ENCODE results near the gene LCE1D.

Gene LCE1D

DNA sequence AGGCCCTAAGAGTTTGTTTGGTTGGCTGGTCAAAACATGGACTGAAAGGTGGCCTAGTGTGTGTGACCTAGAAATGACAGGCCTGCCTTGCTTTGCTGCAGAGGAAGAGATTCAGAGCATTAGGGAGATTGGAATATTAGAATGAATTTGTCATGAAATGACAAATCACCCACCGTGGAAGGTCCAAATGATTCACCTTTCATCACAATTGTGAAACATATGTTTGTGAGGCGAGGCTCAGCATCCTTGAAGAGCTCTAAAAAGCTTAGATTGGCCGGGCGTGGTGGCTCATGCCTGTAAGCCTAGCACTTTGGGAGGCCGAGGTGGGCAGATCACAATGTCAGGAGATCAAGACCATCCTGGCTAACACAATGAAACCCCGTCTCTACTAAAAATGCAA, 20.8 kb downstream of the LCE1D start:
- no peak for DNase-seq

DNA sequence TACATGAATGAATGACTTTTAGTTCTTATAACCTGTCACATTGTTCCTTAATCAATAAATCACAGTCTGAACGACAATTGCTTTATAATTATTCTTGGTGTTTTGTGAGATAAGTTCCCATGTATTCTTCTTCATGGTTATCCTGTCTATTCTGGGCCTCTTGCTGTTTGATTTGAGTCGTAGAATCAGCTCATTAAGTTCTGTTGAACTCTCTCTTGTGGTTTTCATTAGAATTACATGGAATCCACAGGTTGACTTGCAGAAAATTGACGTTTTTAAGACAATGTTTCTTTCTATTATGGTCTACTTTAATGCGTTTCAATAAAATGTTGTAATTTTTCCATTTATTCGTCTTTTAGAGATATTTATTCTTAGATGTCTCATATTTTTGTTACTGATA, 26.8 kb downstream of the LCE1D start:
- DNase-seq, result no peak

DNA sequence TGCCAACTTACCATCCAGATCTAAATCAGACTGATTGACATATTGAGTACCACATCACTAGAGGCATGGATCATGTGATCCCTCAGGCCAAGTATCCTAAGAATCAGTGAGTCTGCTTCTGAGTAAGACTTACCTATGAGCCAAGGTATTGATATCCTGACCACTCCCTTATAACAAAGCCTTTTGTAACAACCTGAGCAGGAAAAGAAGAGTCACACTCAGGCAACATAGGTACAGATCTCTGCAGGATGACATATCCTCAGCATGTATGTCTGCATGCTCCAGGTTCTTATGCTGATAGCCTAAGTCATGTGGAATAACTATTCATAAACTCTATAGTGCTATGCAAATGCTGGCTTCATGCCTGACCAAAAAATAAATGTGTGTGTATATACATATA, 28.4 kb downstream of the LCE1D start:
- no peak for DNase-seq

DNA sequence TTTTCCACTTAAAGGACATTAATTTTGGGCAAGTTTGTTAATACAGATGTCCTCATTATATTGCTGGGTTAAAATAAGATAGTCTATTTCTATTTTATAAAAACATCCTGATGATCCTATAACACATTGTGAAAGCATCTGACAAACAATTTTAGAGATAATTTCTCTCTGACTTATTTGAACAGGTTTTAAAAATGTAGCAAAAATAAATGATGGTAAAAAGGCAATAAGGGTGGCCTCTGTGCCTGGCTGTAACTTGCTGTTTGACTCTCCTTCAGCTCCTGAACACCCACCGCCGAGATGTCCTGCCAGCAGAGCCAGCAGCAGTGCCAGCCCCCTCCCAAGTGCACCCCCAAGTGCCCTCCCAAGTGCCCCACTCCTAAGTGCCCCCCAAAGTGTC, 30.7 kb downstream of the LCE1D start, which contains the start of gene LCE1A:
TSS of gene LCE1A (plus strand) at position 301 of the 400 bp plus-strand sequence. CDS start at position 301, 0 bp downstream.
- no peak for DNase-seq

DNA sequence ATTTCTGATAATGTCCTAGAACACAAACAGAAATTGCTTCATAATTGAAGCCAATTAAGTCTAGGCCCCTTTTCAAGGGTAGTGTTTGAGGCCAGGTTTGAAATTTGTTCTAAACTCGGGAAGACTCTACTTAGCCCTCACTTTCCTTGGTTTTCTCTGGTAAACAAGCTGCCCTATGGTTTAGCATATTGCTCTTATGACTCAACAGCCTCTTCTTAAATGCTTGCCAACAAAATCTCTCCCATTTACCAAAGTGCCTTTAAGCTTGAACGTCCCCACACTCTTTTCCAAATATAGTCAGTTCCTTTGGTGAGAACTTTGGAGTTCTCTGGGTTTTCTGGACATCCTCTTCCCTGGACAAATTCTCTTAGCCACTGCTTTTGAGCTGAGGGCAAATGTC, 40.3 kb downstream of the LCE1D start:
- DNase-seq, result no peak

DNA sequence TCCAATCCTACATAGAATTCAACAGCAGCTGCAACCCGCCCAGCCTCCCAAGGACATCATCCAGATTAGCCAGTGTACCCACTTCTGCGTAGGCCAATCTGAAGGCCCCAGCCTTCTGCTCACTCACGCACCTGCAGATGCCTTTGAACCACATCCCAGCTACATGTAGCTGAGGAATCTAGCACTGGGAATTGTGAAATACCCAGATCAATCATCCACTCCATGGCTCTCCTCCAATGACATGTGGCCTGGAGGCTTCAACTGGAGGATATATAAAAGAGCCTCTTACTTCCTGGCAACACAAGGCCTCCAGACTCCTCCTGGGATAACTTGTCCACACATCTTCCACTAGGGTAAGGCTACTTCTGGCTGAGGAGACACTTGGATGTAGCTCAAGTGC, 46.0 kb downstream of the LCE1D start, which contains the start of gene LCE6A:
TSS of gene LCE6A (plus strand) at position 301 of the 400 bp plus-strand sequence. CDS start 665 bp downstream, outside the sequence.
- DNase-seq, result no peak
